ENCODE data around the gene DDI2. TPM values are rescaled to one million over a fixed set of nuclear protein-coding genes. Genes with fewer than 3 reads are reported as not detected.
A peak's percentile ranks its signal among the peaks of the same experiment; 100 is the strongest.

The DDI2 gene
- total and polyA plus RNA-seq, 12 donors = 2.1 to 29.6 (median 23.9) TPM

DNA sequence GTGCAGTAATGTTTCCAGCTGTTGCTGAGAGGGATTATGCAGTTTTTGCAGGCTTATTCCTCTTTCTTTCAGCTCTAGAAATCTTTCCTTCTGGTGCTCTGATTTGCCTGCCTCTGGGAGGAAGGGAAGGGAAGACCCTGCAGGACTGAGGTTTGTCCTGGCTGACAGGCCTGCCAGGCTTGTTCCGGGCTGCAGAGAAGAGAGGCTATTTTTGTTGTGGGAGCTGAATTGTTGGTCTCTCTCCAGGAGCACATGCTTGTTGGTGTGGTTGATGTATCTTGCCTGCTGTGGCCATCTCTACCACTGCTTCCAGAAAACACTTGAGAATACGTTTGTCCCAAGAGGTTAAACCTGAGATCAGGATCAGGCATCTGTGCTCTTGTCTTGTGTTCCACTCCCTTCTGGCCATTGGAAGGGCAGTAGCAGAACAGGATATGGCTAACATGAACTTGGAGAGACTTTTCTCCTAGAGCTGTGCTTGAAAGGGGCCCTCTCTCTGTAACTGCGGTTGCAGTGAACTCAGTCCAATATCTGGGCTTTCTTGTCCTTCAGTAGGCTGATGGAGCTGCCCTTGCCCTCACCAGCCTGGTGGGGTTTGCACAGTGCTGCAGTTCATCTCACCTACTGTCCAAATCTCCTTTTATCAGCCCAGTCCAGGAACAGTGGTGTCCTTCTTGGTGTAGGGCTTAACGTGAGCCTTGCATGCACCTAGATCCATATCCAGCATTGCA is 97.3 kb downstream of the DDI2 start:
- Histone ChIP-seq H3K4me1 (peaks cover 20 to 88% (median 64%) of the 10 kb centered on the region in 9 donors), H3K36me3 (peaks cover 0 to 41% (median 16%) of the 10 kb centered on the region in 9 donors), H3K27ac (peak overlapping the region; percentile 53 to 88 (median 75)), H3K4me3 (no peak overlapping the region), H3K9me3 (no peaks in the 10 kb centered on the region), H3K27me3 (no peaks in the 10 kb centered on the region)
- ATAC-seq (peak; percentile 73 to 89 (median 82)), DNase-seq (peak in 1 of 2 donors; percentile 68)
- intact Hi-C loops (cut with DNase I) = no loop called here
- TF ChIP-seq, protein P1, sequence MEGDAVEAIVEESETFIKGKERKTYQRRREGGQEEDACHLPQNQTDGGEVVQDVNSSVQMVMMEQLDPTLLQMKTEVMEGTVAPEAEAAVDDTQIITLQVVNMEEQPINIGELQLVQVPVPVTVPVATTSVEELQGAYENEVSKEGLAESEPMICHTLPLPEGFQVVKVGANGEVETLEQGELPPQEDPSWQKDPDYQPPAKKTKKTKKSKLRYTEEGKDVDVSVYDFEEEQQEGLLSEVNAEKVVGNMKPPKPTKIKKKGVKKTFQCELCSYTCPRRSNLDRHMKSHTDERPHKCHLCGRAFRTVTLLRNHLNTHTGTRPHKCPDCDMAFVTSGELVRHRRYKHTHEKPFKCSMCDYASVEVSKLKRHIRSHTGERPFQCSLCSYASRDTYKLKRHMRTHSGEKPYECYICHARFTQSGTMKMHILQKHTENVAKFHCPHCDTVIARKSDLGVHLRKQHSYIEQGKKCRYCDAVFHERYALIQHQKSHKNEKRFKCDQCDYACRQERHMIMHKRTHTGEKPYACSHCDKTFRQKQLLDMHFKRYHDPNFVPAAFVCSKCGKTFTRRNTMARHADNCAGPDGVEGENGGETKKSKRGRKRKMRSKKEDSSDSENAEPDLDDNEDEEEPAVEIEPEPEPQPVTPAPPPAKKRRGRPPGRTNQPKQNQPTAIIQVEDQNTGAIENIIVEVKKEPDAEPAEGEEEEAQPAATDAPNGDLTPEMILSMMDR (IDR thresholded peaks at IDR 0.05) = no peak
- 23 to 38% methylated on average over 4 of the region's 4 CpGs for WGBS, 2 donors

DNA sequence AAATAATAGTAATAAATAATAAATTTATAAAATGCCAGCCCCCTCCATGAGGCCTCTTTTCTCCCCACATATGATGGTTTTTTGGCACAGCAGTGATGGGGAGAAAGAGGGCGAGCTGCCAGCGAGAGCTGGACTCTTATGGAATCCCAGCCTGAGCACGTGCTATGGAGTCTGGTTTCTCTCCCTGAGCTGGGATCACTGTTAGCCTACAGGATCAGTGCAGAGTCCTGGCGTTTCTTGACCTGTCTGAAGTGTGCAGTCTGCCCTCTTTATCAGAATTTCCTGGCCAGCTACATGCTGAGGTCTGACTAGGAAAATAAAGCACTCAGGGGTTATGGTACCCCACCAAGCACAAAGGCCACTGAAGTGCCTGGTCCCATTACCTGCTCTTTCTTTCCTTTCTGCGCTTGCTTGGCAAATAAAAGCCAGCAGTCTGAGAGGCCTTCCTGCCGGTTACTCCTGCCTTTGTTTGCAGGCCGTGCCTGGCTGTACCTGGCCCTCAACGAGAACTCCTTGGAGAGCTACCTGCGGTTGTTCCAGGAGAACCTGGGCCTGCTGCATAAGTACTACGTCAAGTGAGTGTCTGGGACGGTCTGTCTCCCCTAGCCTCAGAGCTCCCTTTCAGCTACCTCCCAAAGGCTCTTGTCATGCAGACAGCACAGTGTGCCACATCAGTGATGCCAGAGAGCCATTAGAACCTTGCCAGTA is 100.3 kb downstream of the DDI2 start:
- H3K9me3 ChIP-seq = no peaks in the 10 kb centered on the region
- WGBS, 2 donors = 55 to 73% methylated on average over 11 of the region's 11 CpGs
- DNase-seq = no peak
- intact Hi-C loops (cut with DNase I) = no loop called here
- H3K36me3 ChIP-seq = peaks cover 0 to 71% (median 32%) of the 10 kb centered on the region in 9 donors
- no peaks in the 10 kb centered on the region for H3K27me3 ChIP-seq
- H3K4me3 ChIP-seq = no peak overlapping the region
- H3K27ac ChIP-seq = peak overlapping the region; percentile 24 to 88 (median 66)
- H3K4me1 ChIP-seq = peaks cover 22 to 90% (median 54%) of the 10 kb centered on the region in 9 donors
- TF ChIP-seq, protein P1 (IDR thresholded peaks at IDR 0.05) = no peak
- ATAC-seq = peak in 5 of 8 donors; percentile 18 to 60 (median 43)

DNA sequence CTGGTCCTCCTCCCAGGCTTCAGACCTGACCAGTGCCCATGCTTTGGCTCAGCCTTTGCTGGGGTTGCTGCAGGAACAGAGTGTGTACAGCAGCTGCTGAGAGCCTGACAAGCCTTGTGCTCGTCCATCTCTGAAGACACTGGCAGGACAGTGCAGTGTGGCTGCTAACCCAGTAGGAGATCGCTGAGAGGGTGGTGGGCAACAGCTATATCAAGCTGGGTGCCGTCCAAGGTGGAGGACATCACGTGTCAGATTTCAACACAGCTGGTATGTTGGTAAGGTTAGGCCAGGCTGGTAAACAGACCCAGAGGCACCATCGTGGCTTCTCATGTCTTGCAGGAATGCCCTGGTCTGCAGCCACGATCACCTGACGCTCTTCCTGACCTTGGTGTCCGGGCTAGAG is 100.9 kb downstream of the DDI2 start:
- H3K9me3 ChIP-seq = no peaks in the 10 kb centered on the region
- peak overlapping the region; percentile 24 to 88 (median 66) for H3K27ac ChIP-seq
- TF ChIP-seq, protein P1 (IDR thresholded peaks at IDR 0.05) = no peak
- H3K4me3 ChIP-seq = no peak overlapping the region
- peaks cover 22 to 84% (median 54%) of the 10 kb centered on the region in 9 donors for H3K4me1 ChIP-seq
- peaks cover 0 to 77% (median 38%) of the 10 kb centered on the region in 9 donors for H3K36me3 ChIP-seq
- intact Hi-C loops (cut with DNase I) = no loop called here
- DNase-seq (no peak), ATAC-seq (peak; percentile 8 to 38 (median 20))
- no peaks in the 10 kb centered on the region for H3K27me3 ChIP-seq
- 60 to 72% methylated on average over 8 of the region's 8 CpGs for WGBS, 2 donors

Other genes with a start within 250 kb of the DDI2 start
- gene EFHD2, start 207.6 kb upstream of the DDI2 start, total RNA-seq = 10 to 100 TPM in 9 of 10 donors, 1 to 10 TPM in 1; 9.4 to 32.1 (median 13.5) TPM
- 10 to 100 TPM; 20.1 to 20.2 TPM for gene EFHD2, start 207.6 kb upstream of the DDI2 start, polyA plus RNA-seq
- gene CTRC, start 179.0 kb upstream of the DDI2 start, total RNA-seq = 1 to 10 TPM in 3 of 10 donors, under 1 TPM in 4, not detected in 3; 0.42 to 1.6 (median 0.93) TPM
- gene CTRC, start 179.0 kb upstream of the DDI2 start, polyA plus RNA-seq = under 1 TPM in 1 of 2 donors, not detected in 1; 0.41 TPM
- 1 to 10 TPM in 5 of 10 donors, under 1 TPM in 2, not detected in 3; 0.85 to 1.6 (median 1.2) TPM for gene CELA2A, start 160.7 kb upstream of the DDI2 start, total RNA-seq
- under 1 TPM in 1 of 2 donors, not detected in 1; 0.09 TPM for gene CELA2A, start 160.7 kb upstream of the DDI2 start, polyA plus RNA-seq
- not detected for gene CELA2B, start 141.4 kb upstream of the DDI2 start, total RNA-seq
- gene CELA2B, start 141.4 kb upstream of the DDI2 start, polyA plus RNA-seq = not detected
- gene CASP9, start 93.2 kb upstream of the DDI2 start, total RNA-seq = 10 to 100 TPM in 9 of 10 donors, 1 to 10 TPM in 1; 8.6 to 16.6 (median 14.2) TPM
- 10 to 100 TPM; 14.3 to 22.2 TPM for gene CASP9, start 93.2 kb upstream of the DDI2 start, polyA plus RNA-seq
- gene DNAJC16, start 90.6 kb upstream of the DDI2 start, total RNA-seq = 10 to 100 TPM; 13.7 to 22.8 (median 19.1) TPM
- 1 to 10 TPM; 4.7 to 6.4 TPM for gene DNAJC16, start 90.6 kb upstream of the DDI2 start, polyA plus RNA-seq
- under 1 TPM in 6 of 10 donors, not detected in 4; 0.13 to 0.30 (median 0.24) TPM for gene AGMAT, start 32.4 kb upstream of the DDI2 start, total RNA-seq
- under 1 TPM in 1 of 2 donors, not detected in 1; 0.06 TPM for gene AGMAT, start 32.4 kb upstream of the DDI2 start, polyA plus RNA-seq
- gene PLEKHM2, start 66.9 kb downstream of the DDI2 start, total RNA-seq = 100 to 1,000 TPM in 1 of 10 donors, 10 to 100 TPM in 9; 69.0 to 106 (median 81.0) TPM
- gene PLEKHM2, start 66.9 kb downstream of the DDI2 start, polyA plus RNA-seq = 10 to 100 TPM; 63.7 to 72.9 TPM
- 10 to 100 TPM in 6 of 10 donors, 1 to 10 TPM in 4; 6.0 to 44.9 (median 13.6) TPM for gene SLC25A34, start 118.8 kb downstream of the DDI2 start, total RNA-seq
- gene SLC25A34, start 118.8 kb downstream of the DDI2 start, polyA plus RNA-seq = 10 to 100 TPM in 1 of 2 donors, 1 to 10 TPM in 1; 1.1 to 36.1 TPM
- not detected for gene TMEM82, start 125.0 kb downstream of the DDI2 start, total RNA-seq
- not detected for gene TMEM82, start 125.0 kb downstream of the DDI2 start, polyA plus RNA-seq
- gene FBLIM1, start 141.3 kb downstream of the DDI2 start, total RNA-seq = 100 to 1,000 TPM in 2 of 10 donors, 10 to 100 TPM in 8; 43.4 to 115 (median 59.9) TPM
- gene FBLIM1, start 141.3 kb downstream of the DDI2 start, polyA plus RNA-seq = 10 to 100 TPM; 27.0 to 52.9 TPM
- 1 to 10 TPM; 2.1 to 6.3 (median 3.2) TPM for gene UQCRHL, start 190.2 kb downstream of the DDI2 start, total RNA-seq
- 1 to 10 TPM; 4.5 to 8.6 TPM for gene UQCRHL, start 190.2 kb downstream of the DDI2 start, polyA plus RNA-seq
- gene SPEN, start 230.2 kb downstream of the DDI2 start, total RNA-seq = 10 to 100 TPM; 24.1 to 34.4 (median 28.1) TPM
- 10 to 100 TPM; 11.2 to 12.4 TPM for gene SPEN, start 230.2 kb downstream of the DDI2 start, polyA plus RNA-seq

Data from heart right ventricle (tissue), 16 donors.